ENCODE measurements around the gene SLC30A10.

DNA sequence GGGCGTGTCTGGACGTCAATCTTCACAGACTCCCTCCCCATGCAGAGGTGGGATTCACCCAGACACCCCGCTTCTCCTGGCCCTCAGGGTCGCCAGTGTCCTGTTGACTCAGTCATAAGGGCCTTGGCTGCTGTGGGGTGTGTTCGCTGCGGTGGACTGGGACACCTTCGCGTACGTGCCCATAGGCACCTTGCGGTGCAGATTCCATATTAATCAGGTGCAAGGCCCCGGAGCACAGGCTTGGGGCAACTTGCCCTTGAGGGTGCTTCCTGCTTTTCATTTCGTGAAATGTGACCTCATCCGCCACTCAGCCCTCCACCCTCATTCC is 398 bp upstream of the SLC30A10 start:
- TF ChIP-seq, protein P1, sequence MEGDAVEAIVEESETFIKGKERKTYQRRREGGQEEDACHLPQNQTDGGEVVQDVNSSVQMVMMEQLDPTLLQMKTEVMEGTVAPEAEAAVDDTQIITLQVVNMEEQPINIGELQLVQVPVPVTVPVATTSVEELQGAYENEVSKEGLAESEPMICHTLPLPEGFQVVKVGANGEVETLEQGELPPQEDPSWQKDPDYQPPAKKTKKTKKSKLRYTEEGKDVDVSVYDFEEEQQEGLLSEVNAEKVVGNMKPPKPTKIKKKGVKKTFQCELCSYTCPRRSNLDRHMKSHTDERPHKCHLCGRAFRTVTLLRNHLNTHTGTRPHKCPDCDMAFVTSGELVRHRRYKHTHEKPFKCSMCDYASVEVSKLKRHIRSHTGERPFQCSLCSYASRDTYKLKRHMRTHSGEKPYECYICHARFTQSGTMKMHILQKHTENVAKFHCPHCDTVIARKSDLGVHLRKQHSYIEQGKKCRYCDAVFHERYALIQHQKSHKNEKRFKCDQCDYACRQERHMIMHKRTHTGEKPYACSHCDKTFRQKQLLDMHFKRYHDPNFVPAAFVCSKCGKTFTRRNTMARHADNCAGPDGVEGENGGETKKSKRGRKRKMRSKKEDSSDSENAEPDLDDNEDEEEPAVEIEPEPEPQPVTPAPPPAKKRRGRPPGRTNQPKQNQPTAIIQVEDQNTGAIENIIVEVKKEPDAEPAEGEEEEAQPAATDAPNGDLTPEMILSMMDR (IDR thresholded peaks at IDR 0.05) = no peak
- TF ChIP-seq POLR2AphosphoS5 (IDR thresholded peaks at IDR 0.05) (no peak), EP300 (IDR thresholded peaks at IDR 0.05) (no peak), POLR2A (IDR thresholded peaks at IDR 0.05) (no peak)

All from upper lobe of left lung (tissue), 4 donors.